GM18498 (cell line): ENCODE data around the gene DCDC2.
A peak's percentile ranks its signal among the peaks of the same experiment; 100 is the strongest.
"Not testable (repeated sequence)": the region's sequence is repeated elsewhere in the genome, so short reads cannot be mapped to it uniquely, and the experiment has no call there.

ENCODE experiments used
- ATAC-seq: cut with Tn5 transposase; IDR thresholded peaks from one replicate; pipeline ENCODE4 v1.9.1; 2021; ENCODE audit warnings: mild to moderate bottlenecking, moderate library complexity; ENCODE audit not compliant: unreplicated experiment

The DCDC2 gene

GRCh38 chr6:24228681-24229255, 129.1 kb downstream of the DCDC2 start:
- ATAC-seq: peak; percentile 66

- no peak for ATAC-seq
These were observed 129.7 kb downstream of the DCDC2 start for GRCh38 chr6:24228123-24228522.

GRCh38 chr6:24227556-24227955, 130.3 kb downstream of the DCDC2 start:
- ATAC-seq: no peak

- ATAC-seq: no peak
These were observed 131.3 kb downstream of the DCDC2 start for GRCh38 chr6:24226541-24226940.

- ATAC-seq: no peak
These were observed 132.0 kb downstream of the DCDC2 start for GRCh38 chr6:24225838-24226237.

GRCh38 chr6:24223115-24223919, 134.5 kb downstream of the DCDC2 start:
- no peak for ATAC-seq

- no peak for ATAC-seq
These were observed 138.2 kb downstream of the DCDC2 start for GRCh38 chr6:24219670-24220069.

GRCh38 chr6:24214984-24215383, 142.9 kb downstream of the DCDC2 start:
- ATAC-seq: no peak

GRCh38 chr6:24207413-24207812, 150.4 kb downstream of the DCDC2 start:
- no peak for ATAC-seq

GRCh38 chr6:24205020-24205492, 152.8 kb downstream of the DCDC2 start:
- peak; percentile 65 for ATAC-seq

- not testable (repeated sequence) for ATAC-seq
These were observed 153.7 kb downstream of the DCDC2 start for GRCh38 chr6:24204113-24204512.

GRCh38 chr6:24197892-24198291, 160.0 kb downstream of the DCDC2 start:
- ATAC-seq: no peak

GRCh38 chr6:24195836-24196597, 161.8 kb downstream of the DCDC2 start:
- ATAC-seq: no peak

GRCh38 chr6:24194978-24195700, 162.7 kb downstream of the DCDC2 start:
- no peak for ATAC-seq

GRCh38 chr6:24193364-24193763, 164.5 kb downstream of the DCDC2 start:
- no peak for ATAC-seq

- ATAC-seq: no peak
These were observed 166.5 kb downstream of the DCDC2 start for GRCh38 chr6:24191346-24191745.

GRCh38 chr6:24188578-24189080, 169.2 kb downstream of the DCDC2 start:
- ATAC-seq: no peak

- ATAC-seq: no peak
These were observed 169.8 kb downstream of the DCDC2 start for GRCh38 chr6:24187965-24188577.

GRCh38 chr6:24186349-24186748, 171.5 kb downstream of the DCDC2 start:
- no peak for ATAC-seq

- no peak for ATAC-seq
These were observed 174.3 kb downstream of the DCDC2 start for GRCh38 chr6:24183584-24183983.
